Middle frontal gyrus (tissue), 1 donor: Measurements from ENCODE around the gene CD209.

Experiments used
- DNase-seq: peaks from one replicate; pipeline ENCODE4 v3.0.0-alpha.2; 2015; ENCODE audit warnings: low spot score; ENCODE audit errors: extremely low spot score

The CD209 gene

GRCh38 chr19:7706188-7706954 lies 41.0 kb downstream of the CD209 start:
- no peak for DNase-seq

DNA sequence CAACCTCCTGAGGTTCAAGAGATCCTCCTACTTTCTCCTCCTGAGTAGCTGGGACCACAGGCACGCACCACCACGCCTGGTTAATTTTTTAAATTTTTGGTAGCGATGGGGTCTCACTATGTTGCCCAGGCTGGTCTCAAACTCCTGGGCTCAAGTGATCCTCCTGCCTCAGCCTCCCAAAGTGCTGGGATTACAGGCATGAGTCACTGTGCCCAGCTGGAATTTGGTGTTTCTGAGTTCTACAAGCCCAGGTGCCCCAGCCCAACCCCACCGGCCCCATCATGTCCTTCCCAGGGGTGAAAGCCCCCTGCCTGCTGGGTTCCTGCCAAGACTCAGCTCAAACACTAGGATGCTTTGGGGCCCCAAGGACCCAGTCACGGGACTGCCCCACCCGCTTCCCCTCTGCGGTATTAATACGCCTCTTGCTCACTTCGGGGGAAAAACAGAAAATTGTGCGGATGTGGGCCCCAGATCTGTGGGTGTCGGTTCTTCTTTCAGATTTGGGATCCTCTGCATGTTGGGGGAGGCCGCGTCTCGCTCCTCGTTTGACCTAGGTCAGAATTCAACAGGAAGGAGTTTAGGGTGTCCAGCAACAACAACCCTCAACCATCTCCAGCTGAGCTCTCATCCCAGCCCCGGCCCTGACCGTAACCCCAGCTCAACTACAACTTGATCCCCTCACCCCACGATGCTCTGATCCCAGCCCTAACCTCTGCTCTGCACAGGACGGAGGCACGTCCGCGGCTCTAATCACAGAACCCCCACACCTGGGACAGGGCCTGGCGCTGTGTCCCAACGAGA lies 41.7 kb downstream of the CD209 start:
- no peak for DNase-seq

DNA sequence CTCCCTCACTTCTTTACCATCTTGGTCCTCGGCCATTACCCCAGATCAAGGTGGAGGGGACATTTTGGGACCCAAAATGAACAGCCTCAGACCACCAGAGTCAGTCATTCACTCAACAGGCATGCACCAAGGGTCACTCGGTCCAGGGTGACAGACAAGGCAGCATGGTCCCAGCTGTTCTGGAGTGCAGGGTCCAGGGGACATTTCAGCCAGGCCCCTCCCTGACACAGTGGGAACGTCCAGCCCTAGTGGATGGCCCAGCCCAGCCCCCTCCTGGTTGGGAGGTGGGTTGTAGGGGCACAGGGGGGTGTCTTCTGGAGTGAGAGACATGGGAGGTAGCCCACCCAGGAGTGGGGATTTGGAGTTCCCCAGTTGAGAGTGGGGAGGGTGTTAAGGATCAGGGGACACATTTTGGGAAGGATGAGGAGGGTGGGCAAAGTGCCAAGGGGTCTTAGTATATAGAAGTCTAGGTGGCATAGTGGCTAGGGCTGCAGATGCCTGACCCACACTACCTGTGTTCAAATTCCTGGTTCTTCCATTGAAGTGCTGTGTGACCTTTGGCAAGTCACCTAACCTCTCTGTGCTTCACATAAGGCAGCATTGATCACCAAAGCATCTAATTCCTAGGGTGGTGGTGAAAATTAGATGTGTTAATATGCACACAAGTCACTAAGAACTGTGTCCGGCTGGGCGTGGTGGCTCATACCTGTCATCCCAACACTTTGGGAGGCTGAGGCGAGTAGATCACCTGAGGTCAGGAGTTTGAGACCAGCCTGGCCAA lies 42.9 kb downstream of the CD209 start:
- no peak for DNase-seq

DNA sequence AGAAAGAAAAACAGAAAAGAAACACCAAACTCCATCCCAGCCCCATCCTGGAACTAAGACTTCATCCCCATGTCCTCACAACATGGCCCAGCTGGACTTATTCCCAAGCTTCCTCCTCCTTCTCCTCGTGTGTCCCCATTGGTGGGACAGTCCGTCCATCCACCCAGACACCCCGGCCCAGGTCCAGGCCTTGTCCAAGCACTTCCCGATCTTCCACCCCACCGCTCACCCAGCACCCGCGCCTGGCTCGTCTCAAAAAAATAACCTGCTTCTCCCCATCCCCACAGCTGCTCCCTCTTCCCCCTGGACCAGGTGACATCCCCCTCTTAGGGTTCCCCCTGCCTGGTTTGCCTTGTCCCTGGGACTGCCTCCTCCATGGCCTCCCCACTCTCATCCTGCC lies 44.0 kb downstream of the CD209 start:
- DNase-seq = no peak

- DNase-seq = no peak
These were observed 45.5 kb downstream of the CD209 start, which contains the start of gene FCER2 for GRCh38 chr19:7701654-7702457. TSS of gene FCER2 (minus strand) at chr19:7702131. CDS start at chr19:7699760, 2,371 bp downstream.

GRCh38 chr19:7701049-7701653 lies 46.2 kb downstream of the CD209 start:
- no peak for DNase-seq

DNA sequence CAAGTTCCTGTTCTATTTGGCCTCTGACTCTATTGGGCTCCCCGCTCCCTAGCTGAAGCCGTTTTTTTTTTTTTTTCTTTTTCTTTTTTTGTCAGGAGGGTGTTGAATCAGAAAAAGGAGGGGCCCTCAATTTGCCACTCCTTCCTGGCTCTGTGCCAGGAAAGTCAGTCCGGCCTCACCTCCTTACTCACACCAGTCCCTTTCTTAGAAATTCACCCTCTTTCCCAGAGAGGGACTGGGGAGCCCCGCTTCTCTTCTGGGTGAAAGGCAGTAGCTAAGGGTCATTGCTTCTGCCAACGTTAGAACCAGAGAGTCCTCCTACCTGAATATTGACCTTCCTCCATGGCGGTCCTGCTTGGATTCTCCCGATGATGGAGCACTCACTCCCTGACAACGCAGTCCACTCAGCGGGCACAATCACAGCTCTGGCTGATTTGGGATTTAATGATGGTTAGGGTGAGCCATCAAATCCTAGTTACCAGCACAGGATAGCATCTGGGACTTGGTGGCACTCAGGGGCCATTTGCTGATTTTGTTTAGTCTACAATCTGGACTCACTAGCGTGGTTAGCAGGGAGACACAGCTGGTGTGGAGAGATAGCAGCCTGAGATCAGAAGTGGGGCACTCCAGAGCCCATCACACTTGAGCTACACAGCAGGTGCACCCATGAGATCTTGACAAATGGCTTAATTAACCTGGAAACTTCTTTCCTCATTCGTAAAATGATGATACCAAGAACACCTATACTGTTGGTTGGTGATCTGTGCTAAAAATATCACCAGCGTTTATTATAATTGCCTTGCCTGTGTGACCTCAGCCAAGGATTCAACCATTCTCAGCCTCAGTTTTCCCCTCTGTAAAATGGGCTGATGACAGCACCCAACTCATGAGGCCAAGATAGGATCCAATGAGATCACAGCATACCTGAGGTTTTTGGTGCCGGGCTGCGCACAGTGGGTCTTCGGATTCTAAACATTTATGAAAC lies 47.6 kb downstream of the CD209 start:
- no peak for DNase-seq

GRCh38 chr19:7699003-7699402 lies 48.3 kb downstream of the CD209 start:
- DNase-seq = no peak

DNA sequence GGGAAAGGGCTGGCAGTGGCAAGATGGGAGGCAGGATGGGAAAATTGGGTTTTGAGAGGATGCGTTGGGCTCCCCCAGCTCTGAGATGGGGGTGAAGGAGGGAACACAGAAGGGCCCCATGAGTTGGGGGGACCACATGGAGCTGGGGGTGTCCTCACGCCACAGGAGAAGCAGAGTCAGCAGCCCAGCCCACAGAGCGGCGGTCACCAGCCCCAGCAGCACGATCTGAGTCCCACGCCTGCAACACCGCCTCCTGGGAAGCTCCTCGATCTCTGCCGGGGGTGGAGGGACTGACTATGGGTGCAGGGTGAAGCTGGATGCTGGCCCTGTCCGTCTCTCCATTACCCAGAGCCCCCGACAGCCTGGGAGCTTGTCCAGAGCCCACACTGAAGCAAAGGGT lies 48.8 kb downstream of the CD209 start:
- no peak for DNase-seq

DNA sequence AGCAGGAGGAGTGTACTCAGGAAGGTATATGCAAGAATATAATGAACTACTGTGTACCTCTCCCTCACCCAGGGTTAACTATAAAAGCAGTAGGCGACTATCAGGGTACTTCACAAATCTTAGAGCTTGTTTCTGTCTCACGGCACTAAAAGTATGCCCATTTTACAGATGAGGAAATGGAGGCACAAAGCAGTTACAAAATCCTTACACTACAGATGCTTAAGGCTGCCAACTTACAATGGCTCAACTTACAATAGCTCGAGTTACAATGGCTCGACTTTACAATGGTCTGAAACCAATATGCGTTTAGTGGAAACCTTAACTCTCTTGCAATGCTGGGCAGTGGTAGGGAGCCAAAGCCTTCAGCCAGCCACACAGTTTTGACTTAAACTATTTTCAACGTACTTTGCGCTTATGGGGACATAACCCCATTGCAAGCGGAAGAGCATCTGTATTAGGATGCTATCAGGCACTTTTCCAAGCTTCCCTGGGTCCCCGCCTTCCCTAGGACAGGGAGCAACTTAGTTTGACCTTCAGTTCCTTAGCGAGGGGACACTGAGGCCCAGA lies 49.5 kb downstream of the CD209 start:
- DNase-seq = no peak

- no peak for DNase-seq
These were observed 52.8 kb downstream of the CD209 start for GRCh38 chr19:7694499-7694898.

- no peak for DNase-seq
These were observed 54.8 kb downstream of the CD209 start for GRCh38 chr19:7692417-7693088.

GRCh38 chr19:7691497-7691896 lies 55.8 kb downstream of the CD209 start:
- no peak for DNase-seq

- DNase-seq = no peak
These were observed 56.5 kb downstream of the CD209 start for GRCh38 chr19:7690779-7691258.
